Hepatic stellate cell (primary cell): ENCODE results near the gene ZNF2.
A peak's percentile ranks its signal among the peaks of the same experiment; 100 is the strongest.
"Not testable (repeated sequence)": the region's sequence is repeated elsewhere in the genome, so short reads cannot be mapped to it uniquely, and the experiment has no call there.

ENCODE experiments used
- DNase-seq: peaks from one replicate; pipeline ENCODE4 v3.0.0; 2011; ENCODE audit warnings: low spot score

Gene ZNF2

DNA sequence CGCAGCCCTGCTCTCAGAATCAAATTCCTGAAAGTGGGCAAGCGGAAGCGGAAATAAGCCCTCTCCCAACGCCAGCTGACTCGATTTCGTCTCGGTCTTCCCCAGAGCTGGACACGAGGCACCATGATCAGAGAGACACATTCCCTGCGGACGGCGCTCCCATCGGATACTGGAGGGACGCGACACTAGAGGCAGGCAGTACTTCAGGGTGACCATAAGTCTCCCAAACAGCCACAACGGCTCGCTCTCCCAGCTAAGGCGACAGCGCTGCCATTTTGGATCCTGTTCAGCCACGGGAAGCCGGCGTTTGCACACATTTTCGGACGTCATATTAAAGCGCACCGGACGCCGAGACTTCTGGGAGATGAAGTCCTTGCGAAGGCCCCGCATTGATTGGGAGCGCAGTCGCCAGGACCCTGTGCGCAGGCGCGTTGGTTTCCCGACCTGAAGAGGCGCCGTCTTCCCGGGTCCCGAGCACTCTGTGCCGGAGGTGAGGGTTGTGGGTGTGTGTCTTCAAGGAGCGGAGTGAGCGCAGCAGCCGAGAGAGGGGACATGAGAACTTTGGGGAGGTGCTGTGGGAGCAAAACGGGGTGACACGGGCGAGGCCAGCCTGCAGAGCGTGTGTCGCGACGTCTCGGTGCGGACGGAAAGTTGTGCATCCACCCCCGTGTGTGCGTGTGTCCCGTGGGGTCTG lies at the start of gene ZNF2:
TSS of gene ZNF2 (plus strand) at position 439 of the 694 bp plus-strand sequence. CDS start 10,418 bp downstream, outside the sequence.
- peak; percentile 99 for DNase-seq

DNA sequence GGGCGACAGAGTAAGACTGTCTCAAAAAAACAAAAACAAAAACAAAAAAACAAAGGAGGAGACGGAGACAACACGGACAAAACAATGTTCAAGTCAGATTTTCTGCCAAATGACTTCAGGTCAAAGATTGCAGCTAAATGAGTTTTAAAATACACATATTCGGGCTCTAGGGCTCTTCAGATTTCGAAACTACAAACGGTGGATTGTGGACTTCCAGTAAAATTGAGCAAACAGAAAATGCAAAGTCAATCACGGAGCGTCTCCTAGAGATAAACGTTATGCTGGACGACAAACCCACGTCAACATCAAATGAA lies 44.6 kb upstream of the ZNF2 start:
- no peak for DNase-seq

DNA sequence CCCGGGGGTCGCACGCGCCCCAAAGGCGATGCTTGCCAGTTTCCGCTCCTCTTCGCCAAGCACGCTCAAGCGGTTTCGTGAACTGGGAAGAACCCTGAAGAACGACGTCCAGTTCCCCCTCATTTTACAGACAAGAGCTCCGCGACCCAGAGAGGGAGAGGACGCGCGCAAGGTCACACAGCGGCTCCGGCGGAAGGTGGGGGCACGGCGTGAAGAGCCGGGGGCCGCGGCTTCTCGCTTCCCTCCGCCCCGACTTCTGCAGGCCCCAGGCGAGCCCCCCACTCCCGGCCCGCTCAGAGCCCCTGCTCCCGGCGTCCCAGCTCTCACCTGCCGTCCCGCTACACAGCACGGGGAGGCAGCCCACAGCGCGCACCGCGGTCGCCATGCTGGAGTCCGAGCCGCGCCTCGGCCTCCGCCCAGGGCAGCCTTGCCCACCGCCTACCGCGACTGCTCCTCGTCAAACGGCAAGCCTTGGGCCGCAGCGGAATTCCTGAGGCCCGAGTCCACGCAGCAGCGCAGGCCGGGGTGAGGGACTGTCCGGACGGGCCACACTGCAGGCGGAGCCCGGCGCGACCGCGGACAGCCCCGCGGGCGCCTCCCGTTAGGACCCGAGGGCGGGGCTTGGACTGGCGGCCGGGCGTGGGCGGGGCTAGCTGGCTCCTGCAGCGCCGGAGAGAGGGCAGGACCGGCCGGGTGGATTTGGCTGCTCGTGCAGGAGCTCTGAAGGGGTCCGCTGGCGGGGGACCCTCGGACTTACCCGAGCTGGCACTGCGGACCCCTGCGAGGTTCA lies 44.0 kb upstream of the ZNF2 start, which contains the start of gene MRPS5:
TSS of gene MRPS5 (minus strand) at position 402 of the 790 bp plus-strand sequence. CDS start at position 385, 17 bp downstream.
- DNase-seq, result peak; percentile 92

DNA sequence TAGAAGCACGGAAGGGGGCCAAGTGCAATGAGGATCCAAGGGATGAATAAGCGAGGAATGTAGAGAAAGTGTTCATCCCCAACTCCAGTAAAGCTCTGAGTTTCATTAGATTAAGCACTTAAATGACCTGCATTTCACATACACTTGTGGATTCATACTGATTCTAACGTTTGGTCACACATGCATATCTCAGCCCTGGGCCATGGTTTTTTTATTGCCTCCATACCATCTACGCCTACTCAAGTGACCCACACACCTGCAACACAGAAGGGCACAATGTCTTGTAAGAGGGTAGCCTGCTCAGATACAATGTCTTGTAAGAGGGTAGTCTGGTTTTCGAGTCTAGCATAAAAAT lies 43.4 kb upstream of the ZNF2 start:
- no peak for DNase-seq

DNA sequence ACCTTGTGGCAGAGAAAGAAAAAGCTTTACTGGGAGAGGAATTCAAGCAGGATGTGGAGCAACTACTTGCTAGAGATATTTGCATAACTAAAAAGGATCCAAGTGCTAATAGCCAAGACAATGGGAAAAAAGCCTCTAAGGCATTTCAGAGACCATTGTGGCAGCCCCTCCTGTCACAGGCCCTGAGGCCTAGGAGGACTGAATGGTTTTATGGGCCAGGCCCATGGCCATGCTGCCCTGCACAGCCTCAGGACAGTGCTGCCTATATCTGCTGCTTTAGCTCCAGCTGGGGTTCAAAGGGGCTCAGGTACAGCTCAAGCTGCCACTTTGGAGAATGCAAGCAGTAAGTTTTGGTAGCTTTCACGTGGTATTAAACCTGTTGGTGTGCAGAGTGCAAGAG lies 26.9 kb upstream of the ZNF2 start:
- no peak for DNase-seq

DNA sequence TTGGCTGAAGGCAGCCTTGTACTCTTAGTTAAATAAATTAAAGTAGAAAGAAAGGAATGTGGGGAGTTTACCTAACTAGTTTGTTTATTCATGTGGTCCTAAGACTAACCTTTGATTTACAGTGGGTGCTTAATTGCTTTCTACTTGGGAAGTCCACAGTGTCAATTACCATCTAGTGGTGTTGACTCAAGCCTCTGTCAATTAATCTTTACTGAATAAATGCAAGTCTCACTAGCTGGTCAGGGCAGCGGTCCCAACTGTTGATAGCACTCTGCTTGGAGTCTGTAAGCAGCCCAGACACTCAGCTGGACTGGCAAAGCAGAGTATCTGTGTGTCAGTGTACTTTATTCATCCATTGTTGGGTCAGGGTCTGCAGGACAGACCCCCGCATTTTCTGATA lies 21.8 kb upstream of the ZNF2 start:
- no peak for DNase-seq

DNA sequence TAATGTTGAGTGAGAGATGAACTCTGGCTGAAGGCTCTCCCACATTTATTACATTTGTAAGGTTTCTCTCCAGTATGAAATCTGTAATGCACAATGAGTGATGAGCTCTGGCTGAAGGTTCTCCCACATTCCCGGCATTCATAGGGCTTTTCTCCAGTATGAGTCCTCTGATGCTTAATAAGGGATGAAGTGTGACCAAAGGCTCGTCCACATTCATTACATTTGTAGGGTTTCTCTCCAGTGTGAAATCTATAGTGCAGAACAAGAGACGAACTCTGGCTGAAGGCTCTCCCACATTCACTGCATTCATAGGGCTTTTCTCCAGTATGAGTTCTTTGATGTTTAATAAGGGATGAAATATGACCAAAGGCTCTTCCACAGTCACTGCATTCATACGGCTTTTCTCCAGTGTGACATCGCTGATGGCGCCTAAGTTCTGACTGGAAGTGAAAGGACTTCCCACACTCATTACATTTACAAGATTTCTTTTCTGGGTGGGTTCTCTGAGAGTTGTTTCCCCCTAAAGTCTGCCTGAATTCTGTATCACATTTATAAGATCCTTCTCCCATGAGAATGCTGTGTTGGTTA lies 16.1 kb upstream of the ZNF2 start:
- no peak for DNase-seq

DNA sequence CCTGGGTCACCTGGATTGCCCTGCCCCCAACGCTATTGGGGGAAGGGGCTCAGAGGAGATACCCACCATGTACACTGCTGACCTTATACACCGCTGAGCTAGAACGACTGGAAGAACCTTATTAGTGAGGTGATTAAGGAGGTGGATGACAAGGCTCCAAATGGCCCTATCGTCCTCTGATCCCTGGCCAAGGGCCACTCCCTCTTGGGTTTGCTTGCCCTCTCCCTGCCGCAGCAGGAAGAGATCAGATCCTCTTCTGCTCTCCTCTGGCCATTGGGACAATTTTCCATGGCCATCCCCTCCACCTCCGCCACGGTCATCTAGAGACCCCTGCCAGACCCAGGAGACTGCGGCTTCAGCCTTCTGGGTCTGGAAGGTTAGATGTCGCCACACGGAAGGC lies 7.2 kb upstream of the ZNF2 start:
- no peak for DNase-seq

DNA sequence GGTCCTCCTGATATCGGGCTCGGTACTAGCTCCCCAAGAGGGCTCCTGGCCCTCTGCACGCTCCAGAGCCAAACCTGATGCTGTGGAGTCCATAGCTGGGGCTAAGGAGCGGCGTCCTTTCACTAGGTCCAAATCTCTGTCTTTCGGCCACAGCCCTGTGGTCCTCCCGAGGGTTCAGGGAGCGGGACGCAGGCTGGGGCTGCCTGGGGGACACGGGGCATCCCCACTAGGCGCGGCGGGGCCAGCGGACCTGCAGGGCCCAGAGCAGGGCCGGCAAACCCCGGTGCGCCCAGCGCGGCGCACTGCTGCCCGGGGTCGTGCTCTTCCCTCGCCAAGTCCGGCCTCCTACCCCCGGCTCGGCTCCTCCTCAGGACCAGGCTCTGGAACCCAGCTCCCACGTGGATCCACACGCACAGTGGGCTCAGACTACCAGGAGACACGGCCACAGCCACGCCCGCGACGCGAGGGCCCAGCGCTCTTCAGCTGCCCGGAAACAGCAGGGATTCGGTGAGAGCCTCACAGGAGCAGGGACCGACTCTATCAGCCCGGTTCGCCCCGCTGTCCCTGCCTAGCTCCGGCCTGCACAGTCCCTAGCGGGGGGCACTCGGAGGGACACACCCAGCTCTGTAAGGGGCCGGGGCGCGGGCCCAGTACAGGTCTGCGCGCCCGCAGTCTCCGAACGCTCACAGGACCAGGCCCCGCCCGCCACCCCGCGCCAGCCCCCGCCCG lies 6.6 kb upstream of the ZNF2 start:
- peak; percentile 59 for DNase-seq

DNA sequence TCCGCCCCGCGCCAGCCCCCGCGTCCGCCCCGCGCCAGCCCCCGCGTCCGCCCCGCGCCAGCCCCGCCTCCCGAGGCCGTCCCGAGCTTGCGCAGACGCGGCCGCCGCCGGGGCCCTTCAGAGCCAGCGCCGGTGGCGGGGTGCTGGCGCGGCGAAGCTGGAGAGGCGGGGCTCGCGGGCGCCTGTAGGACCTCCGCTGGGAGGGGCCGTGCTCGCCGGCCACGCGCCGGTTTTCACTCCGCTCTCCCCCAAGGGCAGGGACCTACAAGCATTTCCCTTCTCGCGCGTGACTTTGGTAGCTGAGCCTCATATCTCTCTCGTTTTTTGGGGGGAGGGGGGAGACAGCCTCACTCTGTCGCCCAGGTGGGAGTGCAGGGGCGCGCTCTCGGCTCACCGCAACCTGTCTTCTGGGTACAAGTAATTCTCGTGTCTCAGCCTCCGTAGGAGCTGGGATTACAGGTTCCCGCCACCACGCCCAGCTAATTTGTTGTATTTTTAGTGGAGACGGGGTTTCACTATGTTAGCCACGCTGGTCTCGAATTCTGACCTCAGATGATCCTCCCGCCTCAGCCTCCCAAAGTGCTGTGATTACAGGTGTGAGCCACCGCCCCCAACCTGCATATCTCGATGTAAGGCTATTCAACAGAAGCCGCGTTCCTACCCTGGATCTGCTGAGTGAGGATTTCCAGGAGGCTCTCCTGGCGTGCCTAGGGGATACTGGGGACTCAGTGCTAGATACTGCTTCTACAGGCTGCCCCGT lies 5.7 kb upstream of the ZNF2 start, which contains the start of gene ZNF514:
TSS of gene ZNF514 (minus strand) at position 159 of the 760 bp plus-strand sequence. CDS start 6,595 bp downstream, outside the sequence.
- peak; percentile 83 for DNase-seq

DNA sequence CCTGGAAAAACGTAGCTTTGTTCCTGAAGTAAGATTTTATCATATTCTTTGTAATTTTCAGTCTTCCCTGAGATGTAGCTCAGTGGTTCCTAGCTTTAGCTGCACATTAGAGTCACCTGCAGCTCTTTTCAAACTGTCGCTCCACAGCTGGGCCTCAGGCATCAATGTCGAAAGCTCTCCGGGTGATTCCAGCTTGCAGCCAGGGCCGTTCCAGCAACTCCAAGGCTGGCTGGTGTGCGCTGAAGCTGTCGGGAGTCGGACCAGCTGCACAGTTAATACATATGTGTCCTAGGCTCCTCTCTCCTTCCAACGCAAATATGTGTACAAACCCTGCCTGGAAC lies 609 bp upstream of the ZNF2 start:
- no peak for DNase-seq

DNA sequence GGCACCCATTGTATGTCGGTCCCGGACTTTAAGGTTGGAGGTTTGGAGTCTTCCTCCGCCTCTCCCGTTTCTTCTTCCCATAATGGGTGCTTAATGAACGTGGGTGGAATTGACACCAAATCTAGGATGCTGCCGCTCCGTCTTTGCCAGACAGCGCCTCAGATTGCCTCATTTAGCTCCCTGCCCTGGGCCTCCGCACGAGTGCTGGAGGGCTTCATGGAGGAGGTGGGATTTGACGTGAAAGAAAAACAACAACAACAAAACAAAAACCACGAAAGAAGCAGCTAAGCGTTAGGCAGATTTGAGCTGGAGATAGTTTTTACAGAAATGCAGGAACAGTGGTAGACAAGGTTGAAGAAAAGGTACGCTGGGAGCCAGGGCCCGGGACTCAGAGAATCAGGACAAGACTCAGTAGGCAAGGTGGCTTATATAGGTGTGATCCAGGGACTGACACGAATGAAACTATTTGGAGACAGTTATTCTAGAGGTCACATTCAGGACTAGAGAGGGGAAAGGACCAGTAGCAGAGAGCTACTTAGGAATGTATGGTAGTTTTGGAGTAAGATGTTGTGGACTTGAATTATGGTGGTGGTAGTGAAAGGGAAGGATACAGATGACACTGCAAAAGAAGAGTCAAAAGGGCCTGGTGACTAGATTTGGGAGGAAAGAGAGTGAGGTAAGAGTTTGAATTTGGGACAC lies 605 bp downstream of the ZNF2 start:
- DNase-seq, result peak; percentile 5

DNA sequence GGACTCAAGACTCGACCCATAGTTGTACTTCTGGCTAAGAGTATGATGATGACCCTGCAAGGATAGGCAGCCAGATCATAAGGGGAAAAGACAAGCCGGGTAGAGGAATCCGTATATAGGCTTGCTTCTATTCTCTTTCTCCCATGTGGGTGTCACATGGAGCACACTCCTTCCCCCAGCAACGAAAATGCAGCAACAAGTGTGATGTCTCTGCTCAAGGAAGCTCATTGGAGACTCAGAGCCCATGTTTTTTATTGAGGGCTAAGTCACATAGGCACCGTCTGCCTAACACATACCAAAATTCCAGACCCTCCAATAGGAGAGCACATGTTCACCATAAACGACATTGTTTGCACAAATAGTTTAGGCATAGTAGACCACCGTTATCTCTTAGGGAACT lies 6.3 kb downstream of the ZNF2 start:
- DNase-seq, result no peak

DNA sequence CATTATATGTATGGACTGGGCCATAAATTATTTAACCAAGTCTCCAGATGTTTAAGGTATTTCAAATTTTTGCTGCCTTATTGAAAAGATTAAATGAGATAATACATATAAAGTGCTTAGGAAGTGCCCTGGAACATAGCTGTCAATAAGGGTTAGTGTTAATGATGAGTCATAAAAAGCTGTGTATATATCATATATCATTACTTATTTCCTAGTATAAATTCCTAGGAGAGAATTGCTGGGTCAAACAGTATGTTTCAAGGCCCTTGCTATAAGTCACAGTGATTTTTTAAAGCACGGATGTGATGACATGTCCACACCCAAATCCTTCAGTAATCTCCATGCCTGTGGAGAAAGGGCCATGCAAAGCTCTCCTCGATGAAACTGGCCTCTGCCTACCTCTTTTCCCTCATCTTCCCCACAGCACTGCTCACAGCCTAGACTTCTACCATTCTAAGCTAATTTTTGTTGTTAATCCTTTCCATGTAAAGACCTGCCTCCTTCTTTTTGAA lies 8.5 kb downstream of the ZNF2 start:
- no peak for DNase-seq

DNA sequence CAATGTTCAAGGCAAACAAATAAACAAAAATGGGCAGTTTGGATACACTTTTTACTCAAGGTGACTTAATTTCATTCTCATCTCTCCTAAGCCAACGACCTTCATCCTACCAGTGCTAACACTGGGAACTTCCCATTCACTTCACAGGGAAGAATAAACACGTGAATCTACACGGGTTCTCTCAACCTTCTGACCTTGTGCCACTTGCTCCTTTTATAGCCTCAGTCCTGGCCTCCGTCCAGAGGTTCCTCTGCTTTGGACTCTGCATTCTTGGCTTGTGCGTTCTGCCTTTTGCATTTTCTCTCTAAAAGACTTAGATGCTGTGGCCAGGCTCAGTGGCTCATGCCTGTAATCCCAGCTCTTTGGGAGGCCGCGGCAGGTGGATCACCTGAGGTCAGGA lies 13.8 kb downstream of the ZNF2 start:
- no peak for DNase-seq

DNA sequence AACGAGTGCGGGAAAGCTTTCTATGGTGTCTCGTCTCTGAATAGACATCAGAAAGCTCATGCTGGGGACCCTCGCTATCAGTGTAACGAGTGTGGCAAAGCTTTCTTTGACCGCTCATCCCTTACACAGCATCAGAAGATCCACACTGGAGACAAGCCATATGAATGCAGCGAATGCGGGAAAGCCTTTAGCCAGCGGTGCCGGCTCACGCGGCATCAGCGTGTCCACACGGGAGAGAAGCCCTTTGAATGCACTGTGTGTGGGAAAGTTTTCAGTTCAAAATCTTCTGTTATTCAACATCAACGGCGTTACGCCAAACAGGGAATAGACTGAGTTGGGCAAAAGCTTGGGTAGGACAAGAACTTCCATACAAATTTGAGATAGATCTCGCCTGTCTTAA lies 16.2 kb downstream of the ZNF2 start:
- no peak for DNase-seq

DNA sequence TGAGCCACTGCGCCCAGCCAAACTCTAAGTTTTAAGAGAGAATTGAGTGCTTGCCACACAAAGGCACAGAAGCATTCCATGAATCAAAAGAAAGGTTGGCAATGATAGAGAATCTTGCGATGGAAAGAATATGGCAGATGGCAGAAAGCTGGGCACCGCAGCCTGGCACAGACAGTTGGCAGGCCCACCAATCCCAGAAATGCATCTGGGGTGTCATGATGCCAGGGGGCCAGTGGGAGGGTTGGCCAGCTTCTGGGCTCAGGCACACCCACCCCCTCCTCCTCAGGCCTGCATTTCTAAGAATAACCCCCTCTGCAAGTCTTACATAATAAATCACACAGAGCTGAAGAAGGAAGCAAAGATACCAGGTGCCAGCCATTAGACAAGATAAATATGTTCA lies 19.6 kb downstream of the ZNF2 start:
- no peak for DNase-seq

DNA sequence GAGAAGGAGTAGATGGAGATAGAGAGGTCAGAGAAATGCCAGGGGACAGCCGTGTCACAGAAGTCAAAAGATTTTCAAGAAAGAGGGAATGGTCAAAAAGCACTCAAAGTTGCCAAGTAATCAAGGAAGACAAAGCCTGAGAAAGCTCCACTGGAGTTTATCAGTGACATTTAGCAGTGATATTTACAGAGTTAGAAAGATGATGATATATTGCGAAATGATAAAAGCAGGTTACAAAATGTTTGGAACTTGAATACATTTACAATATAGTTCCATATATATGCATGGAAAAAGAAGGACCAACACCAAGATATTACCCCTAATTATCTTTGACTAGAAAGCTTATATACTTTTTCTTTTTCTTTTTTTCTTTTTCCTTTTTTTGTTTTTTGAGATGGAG lies 20.4 kb downstream of the ZNF2 start:
- DNase-seq, result no peak

DNA sequence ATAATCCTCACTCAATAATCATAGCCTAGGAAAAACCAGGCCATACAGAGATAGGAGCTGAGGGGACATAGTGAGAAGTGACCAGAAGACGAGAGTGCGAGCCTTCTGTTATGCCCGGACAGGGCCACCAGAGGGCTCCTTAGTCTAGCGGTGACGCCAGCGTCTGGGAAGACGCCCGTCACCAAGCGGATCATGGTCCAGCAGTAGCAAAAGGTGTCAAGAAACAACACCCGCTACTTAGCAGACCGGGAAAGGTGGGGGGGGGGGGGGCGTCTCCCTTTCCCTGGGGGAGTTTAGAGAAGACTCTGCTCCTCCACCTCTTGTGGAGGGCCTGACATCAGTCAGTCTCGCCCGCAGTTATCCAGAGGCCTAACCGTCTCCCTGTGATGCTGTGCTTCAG lies 27.3 kb downstream of the ZNF2 start:
- DNase-seq, result not testable (repeated sequence)

DNA sequence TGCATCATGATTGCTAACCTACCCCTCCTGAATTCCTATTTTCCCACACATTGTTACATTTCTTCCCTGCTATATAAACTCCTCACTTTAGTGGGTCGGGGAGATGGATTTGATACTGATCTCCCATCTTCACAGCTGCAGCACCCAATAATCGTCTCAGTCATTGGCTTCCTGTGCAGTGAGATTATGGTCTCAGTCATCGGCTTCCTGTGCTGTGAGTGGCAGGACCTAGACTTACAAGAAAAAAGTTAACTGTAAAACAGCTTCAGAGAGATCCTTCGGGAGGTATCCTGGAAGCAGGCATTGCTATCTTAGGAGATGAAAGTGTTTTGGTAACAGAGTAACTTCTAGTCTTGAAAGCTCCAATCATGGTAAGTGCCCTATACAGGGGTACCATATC lies 38.3 kb downstream of the ZNF2 start:
- no peak for DNase-seq

DNA sequence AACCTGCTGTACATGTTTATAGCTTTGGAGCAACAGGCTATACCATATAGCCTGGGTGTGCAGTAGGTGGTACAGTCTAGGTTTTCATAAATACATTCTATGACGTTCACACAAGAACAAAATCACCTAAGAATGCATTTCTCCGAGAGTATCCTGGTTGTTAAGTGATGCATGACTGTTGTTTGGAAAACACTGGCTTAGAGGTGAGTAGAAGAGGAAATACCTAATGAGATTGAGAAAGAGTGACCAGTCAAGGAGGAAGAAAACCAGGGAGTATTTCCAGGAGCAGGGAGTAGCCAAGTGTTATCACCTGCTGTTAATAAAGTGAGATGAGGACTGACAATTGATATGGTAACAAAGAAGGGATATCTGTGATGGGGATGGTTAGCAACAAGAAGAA lies 38.8 kb downstream of the ZNF2 start:
- DNase-seq, result no peak
